WERI-Rb-1 (cell line): ENCODE measurements around the gene LIMCH1.

Experiments used
- DNase-seq: peaks from one replicate; pipeline ENCODE4 v3.0.0-alpha.2; 2020
- H3K27ac ChIP-seq: fragments of 250-450 bp; sonication (Bioruptor Pico); 2 replicates; pipeline ENCODE4 v1.5.1; 2020; ENCODE audit warnings: mild to moderate bottlenecking, moderate library complexity
- H3K27me3 ChIP-seq: fragments of 250-450 bp; sonication (Bioruptor Pico); 2 replicates; pipeline ENCODE4 v1.5.1; 2021; ENCODE audit warnings: mild to moderate bottlenecking, low read depth, moderate library complexity; ENCODE audit not compliant: insufficient read depth, severe bottlenecking
- H3K36me3 ChIP-seq: fragments of 250-450 bp; sonication (Bioruptor Pico); 2 replicates; pipeline ENCODE4 v1.5.1; 2020; ENCODE audit warnings: mild to moderate bottlenecking, moderate library complexity
- H3K4me3 ChIP-seq: 2 replicates; pipeline ENCODE4 v1.5.1; 2011; ENCODE audit warnings: low read depth, mild to moderate bottlenecking, control low read depth, low read length
- H3K9me3 ChIP-seq: fragments of 250-450 bp; sonication (Bioruptor Pico); 2 replicates; pipeline ENCODE4 v1.5.1; 2021; ENCODE audit warnings: mild to moderate bottlenecking, moderate library complexity; ENCODE audit not compliant: severe bottlenecking
- CTCF ChIP-seq: IDR thresholded peaks from 2 replicates; pipeline ENCODE4 v1.5.1; 2011; ENCODE audit warnings: low read depth, mild to moderate bottlenecking, control low read depth, inconsistent platforms, low read length

The LIMCH1 gene

DNA sequence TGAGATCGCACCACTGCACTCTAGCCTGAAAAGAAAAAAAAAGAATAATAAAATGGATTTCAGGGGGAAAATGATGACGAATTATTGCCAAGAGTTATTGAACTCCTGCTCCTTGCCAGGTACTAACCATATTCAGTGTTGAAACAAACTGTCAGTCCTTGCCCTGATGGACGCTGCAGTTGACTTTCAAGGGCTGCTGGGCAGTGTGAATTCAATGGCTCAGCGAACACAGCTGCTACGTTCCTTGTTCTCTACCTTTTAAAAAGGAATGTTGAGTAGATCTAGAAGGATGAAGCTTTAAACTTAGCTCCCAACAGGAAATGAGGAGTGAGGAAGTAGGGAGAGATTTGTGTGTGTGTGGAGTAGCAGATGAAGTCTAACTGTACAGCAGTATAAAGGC lies 2.7 kb downstream of the LIMCH1 start:
- no peak for DNase-seq
- Histone ChIP-seq H3K9me3 (no peaks in the 10 kb centered on the region), H3K36me3 (no peaks in the 10 kb centered on the region), H3K4me3 (no peak overlapping the region), H3K27me3 (no peaks in the 10 kb centered on the region), H3K27ac (no peak overlapping the region)
- TF ChIP-seq CTCF, result no peak

DNA sequence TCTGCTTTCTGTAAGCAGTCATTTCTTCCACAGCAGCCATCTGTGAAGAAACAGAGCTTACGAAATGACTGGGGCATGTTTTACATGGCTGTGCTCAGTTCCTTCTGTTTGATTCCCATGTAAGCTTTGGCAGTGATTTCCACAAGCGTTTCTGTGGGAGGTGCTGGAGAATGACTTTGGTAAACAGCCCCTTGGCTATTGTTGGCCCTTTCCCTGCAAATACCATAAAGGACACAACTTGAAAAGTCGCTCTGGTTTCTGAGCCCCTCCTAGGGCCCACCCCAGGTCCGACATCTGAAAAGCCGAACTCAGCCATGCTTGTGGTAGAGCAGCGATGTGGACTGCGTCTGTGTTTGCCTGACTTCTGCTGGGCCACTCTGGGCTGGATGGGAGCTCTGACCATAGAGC lies 3.7 kb downstream of the LIMCH1 start:
- DNase-seq, result no peak
- Histone ChIP-seq H3K4me3 (no peak overlapping the region), H3K27ac (no peak overlapping the region), H3K9me3 (no peaks in the 10 kb centered on the region), H3K27me3 (no peaks in the 10 kb centered on the region), H3K36me3 (no peaks in the 10 kb centered on the region)
- TF ChIP-seq CTCF, result no peak

- Histone ChIP-seq H3K9me3 (no peaks in the 10 kb centered on the region), H3K36me3 (no peaks in the 10 kb centered on the region), H3K27ac (no peak overlapping the region), H3K4me3 (no peak overlapping the region), H3K27me3 (no peaks in the 10 kb centered on the region)
- DNase-seq, result no peak
- no peak for TF ChIP-seq CTCF
Observed at GRCh38 chr4:41542526-41543275, 4.7 kb downstream of the LIMCH1 start.

DNA sequence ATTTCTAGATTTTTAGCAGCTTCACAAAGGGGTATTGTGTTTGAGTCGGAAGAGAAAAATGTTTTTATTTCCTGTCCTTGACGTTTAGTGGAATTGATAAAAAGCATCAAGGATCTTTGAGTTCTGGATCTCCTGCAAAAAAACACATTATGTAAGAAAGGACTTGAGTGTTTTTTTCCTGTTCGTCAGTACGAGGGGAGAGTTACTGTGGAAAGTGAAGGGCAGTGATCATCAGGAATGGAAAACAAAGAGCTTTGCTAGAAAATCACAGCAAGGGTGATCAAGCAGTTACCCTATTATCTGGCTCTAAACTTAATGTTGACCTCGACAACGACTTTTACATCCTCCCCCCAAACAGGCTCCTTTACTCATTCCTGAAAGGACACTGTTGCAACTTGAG lies 7.3 kb downstream of the LIMCH1 start:
- Histone ChIP-seq H3K27me3 (no peaks in the 10 kb centered on the region), H3K36me3 (no peaks in the 10 kb centered on the region), H3K9me3 (no peaks in the 10 kb centered on the region), H3K4me3 (no peak overlapping the region), H3K27ac (no peak overlapping the region)
- no peak for DNase-seq
- TF ChIP-seq CTCF, result no peak

GRCh38 chr4:41546638-41547037 lies 8.7 kb downstream of the LIMCH1 start:
- DNase-seq, result no peak
- H3K9me3 ChIP-seq, result no peaks in the 10 kb centered on the region
- no peak overlapping the region for H3K4me3 ChIP-seq
- no peaks in the 10 kb centered on the region for H3K36me3 ChIP-seq
- TF ChIP-seq CTCF, result no peak
- H3K27ac ChIP-seq, result no peak overlapping the region
- H3K27me3 ChIP-seq, result no peaks in the 10 kb centered on the region

DNA sequence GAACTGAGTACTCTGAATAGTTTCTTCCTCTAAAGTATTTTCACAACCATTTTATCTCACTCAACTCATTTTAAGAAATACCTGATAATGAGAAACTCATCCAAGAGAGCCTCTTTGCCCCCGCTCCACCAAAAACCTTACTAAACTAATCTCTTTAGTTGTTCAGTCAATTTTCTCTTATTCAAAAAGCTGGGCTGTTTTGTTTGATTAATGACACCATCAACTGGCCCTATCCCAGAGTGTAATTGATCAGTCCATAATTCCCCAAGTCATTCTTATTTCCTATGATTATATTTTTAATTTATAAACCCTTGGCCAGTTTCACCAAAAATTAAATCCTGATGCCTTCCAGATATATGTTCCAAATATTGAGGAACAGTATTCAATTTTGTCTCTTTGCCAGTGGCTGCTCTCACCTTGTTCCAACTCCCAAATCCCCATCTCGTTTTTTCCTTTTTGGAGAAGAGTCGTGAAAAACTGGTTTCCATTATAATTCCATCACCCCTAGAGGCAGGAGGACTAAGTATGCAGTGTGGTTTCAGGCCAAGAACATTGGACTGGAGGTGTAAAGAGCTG lies 10.4 kb downstream of the LIMCH1 start:
- H3K36me3 ChIP-seq, result no peaks in the 10 kb centered on the region
- H3K27ac ChIP-seq, result no peak overlapping the region; the same call in 1 of the 2 replicates
- no peaks in the 10 kb centered on the region for H3K9me3 ChIP-seq
- no peak for TF ChIP-seq CTCF
- DNase-seq, result no peak
- no peak overlapping the region for H3K4me3 ChIP-seq
- no peaks in the 10 kb centered on the region for H3K27me3 ChIP-seq
